Spinal cord (tissue), 10 donors: Measurements from ENCODE around the gene FER. TPM values are rescaled to one million over a fixed set of nuclear protein-coding genes. Genes with fewer than 3 reads are reported as not detected.
"Not testable (repeated sequence)": the region's sequence is repeated elsewhere in the genome, so short reads cannot be mapped to it uniquely, and the experiment has no call there.

Experiments used
- DNase-seq, 6 donors: peaks; one replicate each; pipeline versions ENCODE4 v3.0.0 to v3.0.0-alpha.2; 2013 to 2015; ENCODE audit warnings: low spot score in 6 of 6, low read depth in 4 of 6
- H3K27ac ChIP-seq: one replicate; pipeline ENCODE4 v1.5.1; 2013; ENCODE audit warnings: low read depth, low read length, control low read depth
- H3K27me3 ChIP-seq: one replicate; pipeline ENCODE4 v1.6.1; 2013; ENCODE audit warnings: low read length; ENCODE audit not compliant: control insufficient read depth, insufficient read depth
- H3K36me3 ChIP-seq: one replicate; pipeline ENCODE4 v1.6.1; 2013; ENCODE audit warnings: low read length; ENCODE audit not compliant: control insufficient read depth, insufficient read depth
- H3K4me1 ChIP-seq: one replicate; pipeline ENCODE4 v1.6.1; 2013; ENCODE audit warnings: low read length; ENCODE audit not compliant: control insufficient read depth, insufficient read depth
- H3K4me3 ChIP-seq: one replicate; pipeline ENCODE4 v1.5.1; 2013; ENCODE audit warnings: low read depth, low read length, control low read depth
- H3K9me3 ChIP-seq: one replicate; pipeline ENCODE4 v1.6.1; 2013; ENCODE audit warnings: low read length; ENCODE audit not compliant: control insufficient read depth, insufficient read depth
- WGBS: methylation state at CpG from one replicate; pipeline ENCODE4 v1.1.5; 2013; ENCODE audit warnings: missing lambda C conversion rate; ENCODE audit not compliant: insufficient coverage; 5-methylcytosine and 5-hydroxymethylcytosine counted together
- polyA plus RNA-seq, 2 donors: library from polyadenylated mRNA; unstranded; fragments of 120-200 nt; gene quantifications; one replicate each; pipeline ENCODE4 v1.2.1, GENCODE V29; 2013; ENCODE audit not compliant: insufficient read length in 2 of 2
- total RNA-seq, 2 donors: library from RNA; depleted of rRNA in 1 of 2; stranded (reverse); fragments of 120-200 nt in 1 of 2; fragments of >200 nt in 1 of 2; gene quantifications; one replicate each; pipeline versions ENCODE4 v1.2.3 to v1.2.4, GENCODE V29; 2013 to 2014
- donor health status: healthy.

FER gene
- total and polyA plus RNA-seq, 4 donors, result 13.5 to 70.7 (median 36.5) TPM

DNA sequence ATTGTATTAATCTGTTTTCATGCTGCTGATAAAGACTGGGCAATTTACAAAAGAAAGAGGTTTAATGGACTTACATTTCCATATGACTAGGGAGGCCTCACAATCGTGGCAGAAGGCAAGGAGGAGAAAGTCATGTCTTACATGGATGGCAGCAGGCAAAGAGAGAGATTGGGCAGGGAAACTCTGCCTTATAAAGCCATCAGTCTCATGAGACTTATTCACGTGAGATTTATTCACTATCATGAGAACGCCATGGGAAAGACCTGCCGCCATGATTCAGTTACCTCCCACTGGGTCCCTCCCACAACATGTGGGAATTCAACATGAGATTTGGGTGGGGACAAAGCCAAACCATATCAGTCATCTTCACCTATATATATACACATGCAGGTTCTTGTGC lies 103.4 kb downstream of the FER start:
- H3K36me3 ChIP-seq, H3K9me3 ChIP-seq, H3K4me3 ChIP-seq, H3K27ac ChIP-seq, H3K27me3 ChIP-seq, DNase-seq, H3K4me1 ChIP-seq: not testable (repeated sequence)
- WGBS, result no CpG with 5 or more reads among the region's 4 CpGs

DNA sequence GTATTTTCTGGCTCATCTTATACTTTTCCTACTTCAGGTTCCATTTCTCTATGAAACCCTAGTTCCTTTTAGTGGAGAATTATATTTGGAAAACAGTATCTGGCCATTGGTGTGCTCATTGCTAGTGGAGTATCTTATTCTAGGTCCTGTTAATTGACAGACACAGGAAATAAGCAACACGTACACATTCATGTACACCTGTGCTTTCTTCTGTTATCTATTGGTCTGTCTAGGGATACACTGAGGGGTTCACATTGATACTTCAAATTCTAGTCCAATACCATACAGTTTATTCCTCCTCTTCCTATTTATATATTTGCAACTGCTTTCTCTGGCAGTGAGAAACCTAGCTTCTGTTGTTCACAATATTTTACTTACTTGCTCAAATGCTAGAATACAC lies 110.2 kb downstream of the FER start:
- Histone ChIP-seq H3K27me3 (no peaks in the 10 kb centered on the region), H3K9me3 (no peaks in the 10 kb centered on the region), H3K4me1 (no peaks in the 10 kb centered on the region), H3K4me3 (no peak overlapping the region), H3K27ac (no peak overlapping the region), H3K36me3 (no peaks in the 10 kb centered on the region)
- DNase-seq, result no peak
- no CpG with 5 or more reads among the region's 1 CpG for WGBS

DNA sequence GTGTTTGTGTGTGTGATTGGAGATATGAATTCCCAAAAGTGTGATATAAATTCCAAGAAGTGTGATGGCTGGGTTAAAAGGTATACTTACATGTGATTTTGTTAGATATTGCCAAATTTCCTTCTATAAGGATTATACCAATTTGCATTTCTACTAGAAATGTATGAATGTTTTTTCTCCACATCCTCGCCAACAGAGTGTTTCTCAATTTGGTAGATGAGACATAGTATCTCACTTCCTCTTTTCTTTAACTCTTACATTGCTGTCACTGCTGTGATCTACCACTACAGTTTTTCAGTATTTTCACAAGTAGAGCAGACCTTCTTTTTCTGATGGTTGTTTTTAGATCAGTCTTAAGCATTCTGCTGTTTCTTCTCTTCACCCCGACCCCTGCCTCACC lies 111.3 kb downstream of the FER start:
- DNase-seq, result peak in 1 of 6 donors; percentile 8
- Histone ChIP-seq H3K4me3 (no peak overlapping the region), H3K4me1 (no peaks in the 10 kb centered on the region), H3K9me3 (no peaks in the 10 kb centered on the region), H3K36me3 (no peaks in the 10 kb centered on the region), H3K27me3 (no peaks in the 10 kb centered on the region), H3K27ac (no peak overlapping the region)
- no CpG with 5 or more reads among the region's 2 CpGs for WGBS

DNA sequence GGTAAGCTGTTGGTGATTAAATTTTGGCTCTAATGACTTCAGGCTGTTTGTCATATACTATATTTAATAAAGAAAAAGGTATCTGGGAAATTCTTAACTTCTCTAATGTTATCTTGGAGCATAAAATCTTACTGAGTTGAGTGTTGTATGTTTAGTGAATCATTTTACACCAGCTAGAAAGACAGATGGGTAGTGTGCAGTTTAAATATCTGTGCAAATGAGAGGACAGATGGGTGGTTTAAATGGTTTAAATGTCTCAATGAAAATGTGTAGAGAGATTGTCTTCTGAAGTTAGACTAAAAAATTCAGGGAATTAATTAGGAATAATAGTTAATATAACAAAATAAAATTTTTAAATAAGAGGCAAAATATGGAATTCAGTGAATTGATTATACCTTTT lies 114.5 kb downstream of the FER start:
- no peak overlapping the region for H3K4me3 ChIP-seq
- peak in 2 of 6 donors; percentile 43 to 45 for DNase-seq

DNA sequence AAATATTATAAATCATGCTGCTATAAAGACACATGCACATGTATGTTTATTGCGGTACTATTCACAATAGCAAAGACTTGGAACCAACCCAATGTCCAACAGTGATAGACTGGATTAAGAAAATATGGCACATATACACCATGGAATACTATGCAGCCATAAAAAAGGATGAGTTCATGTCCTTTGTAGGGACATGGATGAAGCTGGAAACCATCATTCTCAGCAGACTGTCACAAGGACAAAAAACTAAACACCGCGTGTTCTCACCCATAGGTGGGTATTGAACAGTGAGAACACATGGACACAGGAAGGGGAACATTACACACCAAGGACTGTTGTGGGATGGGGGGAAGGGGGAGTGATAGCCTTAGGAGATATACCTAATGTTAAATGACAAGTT lies 118.4 kb downstream of the FER start:
- WGBS, result no CpG with 5 or more reads among the region's 3 CpGs
- DNase-seq, result not testable (repeated sequence)

More for the DNA sequence above, 114.5 kb downstream of the FER start:
- no peak overlapping the region for H3K27ac ChIP-seq
- H3K36me3 ChIP-seq, result no peaks in the 10 kb centered on the region
- H3K9me3 ChIP-seq, result peaks cover 1% of the 10 kb centered on the region
- no peaks in the 10 kb centered on the region for H3K4me1 ChIP-seq
- no peaks in the 10 kb centered on the region for H3K27me3 ChIP-seq

DNA sequence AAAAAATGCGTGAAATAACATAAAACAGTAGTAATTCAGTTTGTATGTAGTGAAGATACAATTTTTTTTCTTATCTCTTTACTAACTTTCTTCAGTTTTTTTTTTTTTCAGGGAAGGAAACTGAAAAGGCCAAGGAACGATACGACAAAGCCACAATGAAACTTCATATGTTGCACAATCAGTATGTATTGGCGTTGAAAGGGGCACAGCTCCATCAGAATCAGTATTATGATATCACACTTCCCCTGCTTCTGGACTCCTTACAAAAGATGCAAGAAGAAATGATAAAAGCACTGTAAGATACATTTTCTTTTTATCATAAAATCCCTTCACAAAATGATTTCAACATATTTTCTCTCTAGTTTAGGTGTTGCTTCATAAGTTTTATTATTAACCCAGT lies 120.0 kb downstream of the FER start:
- Histone ChIP-seq H3K27me3 (no peaks in the 10 kb centered on the region), H3K27ac (no peak overlapping the region), H3K4me3 (no peak overlapping the region), H3K4me1 (no peaks in the 10 kb centered on the region), H3K9me3 (peaks cover 1% of the 10 kb centered on the region), H3K36me3 (no peaks in the 10 kb centered on the region)
- WGBS, result no CpG with 5 or more reads among the region's 4 CpGs
- DNase-seq, result no peak

More for the DNA sequence above, 118.4 kb downstream of the FER start:
- not testable (repeated sequence) for H3K4me3 ChIP-seq, H3K4me1 ChIP-seq, H3K36me3 ChIP-seq, H3K27me3 ChIP-seq, H3K27ac ChIP-seq, H3K9me3 ChIP-seq

DNA sequence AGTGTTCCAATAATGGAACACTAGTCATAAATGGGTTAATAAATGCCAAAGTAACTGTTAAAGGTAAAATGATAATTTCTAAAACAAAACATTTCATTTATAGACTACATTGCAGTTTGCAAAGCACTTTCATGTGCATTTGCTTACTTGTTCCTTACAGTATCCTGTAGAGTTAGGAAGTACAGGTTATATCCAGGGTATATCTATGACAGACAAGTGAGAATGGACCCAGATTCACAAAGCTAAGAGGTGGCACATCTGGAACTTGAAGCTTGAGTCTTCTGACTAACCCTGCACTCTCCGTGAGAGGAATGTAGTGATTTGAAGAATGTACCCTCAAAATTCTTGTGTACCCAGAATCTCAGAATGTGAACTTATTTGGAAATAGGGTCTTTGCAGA lies 121.4 kb downstream of the FER start:
- no peak overlapping the region for H3K27ac ChIP-seq
- no peaks in the 10 kb centered on the region for H3K36me3 ChIP-seq
- DNase-seq, result no peak
- no peaks in the 10 kb centered on the region for H3K27me3 ChIP-seq
- 100% methylated on average over 1 of the region's 1 CpG for WGBS
- H3K4me1 ChIP-seq, result no peaks in the 10 kb centered on the region
- H3K4me3 ChIP-seq, result no peak overlapping the region
- H3K9me3 ChIP-seq, result peaks cover 1% of the 10 kb centered on the region

DNA sequence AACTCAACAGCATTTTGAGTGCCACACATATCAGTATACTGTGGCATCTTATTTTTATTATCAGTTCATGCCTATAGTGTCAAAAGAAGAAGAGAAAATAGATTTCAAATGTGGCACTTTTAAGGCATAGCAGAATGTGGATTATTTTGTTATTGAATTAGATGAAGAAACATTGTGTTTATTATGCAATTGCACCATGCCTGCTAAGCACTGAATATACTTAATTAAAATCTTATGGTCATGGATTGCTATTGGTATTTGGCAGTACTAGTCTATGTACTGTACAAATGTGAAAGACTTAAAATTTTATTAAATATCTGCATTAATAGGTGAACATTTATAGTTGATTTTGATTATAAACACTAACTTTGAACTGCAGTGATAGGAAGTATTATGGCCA lies 128.8 kb downstream of the FER start:
- Histone ChIP-seq H3K36me3 (no peaks in the 10 kb centered on the region), H3K27me3 (no peaks in the 10 kb centered on the region), H3K9me3 (no peaks in the 10 kb centered on the region), H3K27ac (no peak overlapping the region), H3K4me1 (no peaks in the 10 kb centered on the region), H3K4me3 (no peak overlapping the region)
- no peak for DNase-seq

DNA sequence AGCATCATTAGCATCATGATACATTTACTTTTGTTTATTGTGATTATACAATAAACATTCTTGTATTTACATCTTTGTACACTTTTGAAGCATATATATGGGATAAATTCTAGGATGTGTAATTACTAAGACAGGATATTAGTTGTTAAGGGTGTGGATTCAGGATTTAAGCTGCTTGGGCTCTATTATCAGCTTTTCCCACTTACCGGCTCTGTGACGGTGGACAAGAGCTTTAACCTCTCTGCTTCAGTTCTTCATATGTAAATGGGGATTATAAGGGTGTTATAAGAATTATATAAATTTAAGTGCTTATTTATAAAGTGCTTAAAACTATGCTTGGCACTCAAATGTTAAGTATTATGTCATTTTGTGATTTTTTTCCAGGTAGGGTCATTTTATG lies 131.1 kb downstream of the FER start:
- H3K27me3 ChIP-seq, result no peaks in the 10 kb centered on the region
- no peaks in the 10 kb centered on the region for H3K9me3 ChIP-seq
- DNase-seq, result no peak
- no peaks in the 10 kb centered on the region for H3K4me1 ChIP-seq
- H3K4me3 ChIP-seq, result no peak overlapping the region
- H3K36me3 ChIP-seq, result no peaks in the 10 kb centered on the region
- no CpG with 5 or more reads among the region's 2 CpGs for WGBS
- no peak overlapping the region for H3K27ac ChIP-seq

DNA sequence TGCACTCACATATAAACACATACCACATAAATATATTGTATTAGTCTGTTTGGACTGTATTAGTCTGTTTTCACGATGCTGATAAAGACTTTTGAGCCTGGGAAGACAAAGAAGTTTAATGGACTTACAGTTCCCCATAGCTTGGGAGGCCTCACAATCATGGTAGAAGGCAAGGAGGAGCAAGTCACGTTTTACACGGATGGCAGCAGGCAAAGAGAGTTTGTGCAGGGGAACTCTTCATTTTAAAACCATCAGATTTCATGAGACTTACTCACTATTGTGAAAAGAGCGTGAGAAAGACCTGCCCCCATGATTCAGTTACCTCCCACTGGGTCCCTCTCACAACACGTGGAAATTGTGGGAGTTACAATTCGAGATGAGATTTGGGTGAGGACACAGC lies 133.4 kb downstream of the FER start:
- Histone ChIP-seq H3K4me3 (no peak overlapping the region), H3K27ac (no peak overlapping the region), H3K9me3 (no peaks in the 10 kb centered on the region), H3K27me3 (no peaks in the 10 kb centered on the region), H3K4me1 (no peaks in the 10 kb centered on the region), H3K36me3 (no peaks in the 10 kb centered on the region)
- no peak for DNase-seq
- WGBS, result 100% methylated on average over 1 of the region's 6 CpGs
